AG09319 (cell line): Measurements from ENCODE around the gene B4GALT1.
"Not testable (repeated sequence)": the region's sequence is repeated elsewhere in the genome, so short reads cannot be mapped to it uniquely, and the experiment has no call there.

Experiments
- DNase-seq: peaks from one replicate; pipeline ENCODE4 v3.0.0-alpha.2; 2010; ENCODE audit warnings: low read depth; ENCODE audit errors: extremely low read depth
- CTCF ChIP-seq: IDR thresholded peaks from 2 replicates; pipeline ENCODE4 v1.5.1; 2011; ENCODE audit warnings: low read depth, mild to moderate bottlenecking, inconsistent platforms, low read length, moderate library complexity

The B4GALT1 gene

DNA sequence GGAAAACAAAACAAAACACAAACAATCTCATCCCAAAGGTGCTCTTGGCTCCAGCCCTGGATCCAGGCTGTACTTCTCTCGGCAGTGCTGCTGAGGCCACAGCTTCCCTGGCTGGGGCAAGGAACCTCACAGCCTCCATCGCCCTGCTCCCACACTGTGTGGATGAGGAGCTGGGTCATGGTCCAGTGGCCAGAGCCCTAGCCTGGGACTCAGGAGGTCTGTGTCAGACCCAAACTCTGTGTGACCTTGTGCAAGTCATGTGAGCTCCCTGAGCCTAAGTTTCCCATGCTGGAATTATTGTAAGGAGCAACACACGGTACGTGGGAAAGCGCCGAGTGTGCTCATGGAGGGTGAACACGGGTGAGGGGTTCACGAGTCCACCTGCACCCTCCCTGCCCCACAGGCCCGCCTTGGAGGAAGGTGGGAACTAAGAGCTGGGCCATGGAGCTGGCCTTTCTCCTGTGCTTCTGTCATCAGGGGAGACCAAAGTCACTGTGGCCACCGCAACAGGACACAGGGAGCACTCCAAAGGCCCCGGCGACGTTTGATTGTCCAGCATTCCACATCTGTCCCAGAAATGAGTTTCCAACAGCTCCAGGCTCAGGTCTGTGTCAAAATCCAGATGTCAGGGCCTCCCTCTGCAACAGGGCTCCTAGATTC, 64.5 kb downstream of the B4GALT1 start:
- no peak for TF ChIP-seq CTCF
- DNase-seq: no peak

GRCh38 chr9:33101104-33101951, 65.8 kb downstream of the B4GALT1 start:
- DNase-seq: no peak
- TF ChIP-seq CTCF: no peak

DNA sequence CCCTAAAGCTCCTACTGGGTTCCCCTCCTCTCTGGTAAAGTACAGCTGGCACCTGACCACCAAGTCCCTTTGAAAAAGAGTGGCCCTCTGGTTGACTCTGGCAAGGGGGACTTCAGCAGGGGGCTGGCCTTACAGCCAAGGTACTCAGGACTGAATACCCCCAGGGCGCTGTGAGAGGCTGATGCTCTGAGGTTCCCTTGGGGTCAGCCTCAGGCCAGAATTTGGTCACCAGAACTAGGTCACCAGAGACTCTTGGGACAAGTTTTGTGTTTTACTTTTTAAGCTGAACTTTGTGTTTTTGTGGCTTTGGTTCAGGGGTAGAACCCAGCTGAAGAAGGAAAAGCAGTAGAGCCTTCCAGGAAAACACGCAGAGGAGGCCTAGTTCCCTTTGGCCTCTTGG, 67.4 kb downstream of the B4GALT1 start:
- TF ChIP-seq CTCF: no peak
- DNase-seq: no peak

DNA sequence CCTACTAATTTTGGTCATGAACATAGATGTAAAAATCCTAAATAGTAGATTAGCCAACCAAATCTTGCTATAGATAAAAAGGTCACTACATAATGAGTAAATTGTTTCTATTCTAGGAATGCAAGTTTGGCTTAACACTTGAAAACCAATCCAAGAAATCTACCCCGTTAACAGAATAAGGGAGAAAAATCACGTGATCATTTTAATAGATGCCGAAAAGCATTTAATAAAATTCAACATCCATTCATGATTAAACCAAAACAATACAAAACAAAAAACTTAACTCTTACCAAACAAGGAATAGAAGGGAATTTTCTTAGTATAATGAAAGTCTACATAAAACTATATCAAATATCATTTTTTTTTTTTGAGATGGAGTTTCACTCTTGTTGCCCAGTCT, 69.9 kb downstream of the B4GALT1 start:
- TF ChIP-seq CTCF: no peak
- no peak for DNase-seq

DNA sequence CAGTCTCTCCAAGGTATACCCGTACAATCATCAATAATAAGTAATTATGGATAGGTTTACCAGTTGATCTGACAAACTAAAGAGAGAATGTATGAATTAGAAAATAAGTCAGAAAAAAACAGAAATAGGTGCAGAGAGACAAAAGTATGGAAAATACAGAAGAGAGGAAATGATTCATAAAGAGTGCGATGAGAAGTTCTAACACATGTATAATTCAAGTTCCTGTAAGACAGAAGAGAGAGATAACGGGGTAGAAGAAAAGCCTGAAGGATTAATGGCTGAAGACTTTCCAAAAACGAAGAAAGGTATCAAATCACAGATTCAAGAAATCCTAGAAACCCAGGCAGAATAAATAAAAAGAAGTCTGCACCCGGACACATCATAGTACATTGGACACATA, 74.5 kb downstream of the B4GALT1 start:
- no peak for DNase-seq
- TF ChIP-seq CTCF: no peak

GRCh38 chr9:33085672-33086071, 81.5 kb downstream of the B4GALT1 start:
- DNase-seq: not testable (repeated sequence)

GRCh38 chr9:33082538-33083326, 84.4 kb downstream of the B4GALT1 start:
- TF ChIP-seq CTCF: no peak
- DNase-seq: no peak
